Panc1 (cell line): ENCODE results near the gene PRRT1. TPM values are rescaled to one million over a fixed set of nuclear protein-coding genes. Genes with fewer than 3 reads are reported as not detected.

Experiments used
- ATAC-seq: fragments of 200-7000 bp; cut with Tn5 transposase; 2 replicates; pipeline ENCODE4 v1.9.1; 2020; ENCODE audit warnings: mild to moderate bottlenecking, moderate library complexity
- BruUV-seq: library from RNA; stranded (reverse); fragments of 400-500 nt; replicated peaks from 2 replicates; lab custom pipeline; 2021; lab: Mats Ljungman, UMichigan
- CTCF ChIA-PET: fragments of 300-600 bp; sonication (Branson Sonifier 250); formaldehyde crosslinking; loops from one replicate; lab custom pipeline; 2022; ENCODE audit warnings: antibody characterized with exemption; lab: Charles Lee
- POLR2A ChIA-PET: fragments of 300-600 bp; sonication (Branson Sonifier 250); formaldehyde crosslinking; loops from one replicate; lab custom pipeline; 2022; ENCODE audit warnings: antibody characterized with exemption; lab: Charles Lee
- DNase-seq: peaks from one replicate; pipeline ENCODE4 v3.0.0-alpha.2; 2010; ENCODE audit warnings: low read depth, low spot score
- H3K27ac ChIP-seq: 2 replicates; pipeline ENCODE4 v1.5.1; 2011; ENCODE audit warnings: mild to moderate bottlenecking, low read length, inconsistent platforms
- H3K27me3 ChIP-seq: fragments of 200-500 bp; sonication (Bioruptor generic); 2 replicates; pipeline ENCODE4 v1.6.0; 2014; ENCODE audit warnings: low read length, inconsistent platforms; ENCODE audit not compliant: control insufficient read depth, insufficient read depth
- H3K36me3 ChIP-seq: fragments of 200-500 bp; sonication (Bioruptor generic); 2 replicates; pipeline ENCODE4 v1.5.1; 2014; ENCODE audit warnings: inconsistent platforms, mild to moderate bottlenecking, low read length, moderate library complexity; ENCODE audit not compliant: control insufficient read depth, insufficient read depth
- H3K4me1 ChIP-seq: 2 replicates; pipeline ENCODE4 v1.5.1; 2011; ENCODE audit warnings: inconsistent platforms, mild to moderate bottlenecking, low read length, moderate library complexity; ENCODE audit not compliant: control insufficient read depth, insufficient read depth
- H3K4me3 ChIP-seq, 2 experiments: 2 replicates each; pipeline ENCODE4 v1.5.1; 2011 to 2012; ENCODE audit warnings: low read depth in 2 of 2, low read length in 2 of 2, mild to moderate bottlenecking in 2 of 2, inconsistent platforms in 1 of 2, moderate library complexity in 1 of 2
- H3K9me3 ChIP-seq: fragments of 200-500 bp; sonication (Bioruptor generic); 2 replicates; pipeline ENCODE4 v1.5.1; 2014; ENCODE audit warnings: low read depth, mild to moderate bottlenecking, inconsistent platforms, low read length, moderate library complexity; ENCODE audit not compliant: control insufficient read depth, insufficient read depth
- CTCF ChIP-seq: fragments of 450-650 bp; IDR thresholded peaks from 2 replicates; pipeline ENCODE4 v1.5.1; 2017; ENCODE audit warnings: mild to moderate bottlenecking
- POLR2AphosphoS5 ChIP-seq: IDR thresholded peaks from 2 replicates; pipeline ENCODE4 v1.6.1; 2012; ENCODE audit warnings: mild to moderate bottlenecking, low read depth, low read length, moderate library complexity
- REST ChIP-seq, 2 experiments: IDR thresholded peaks; 2 replicates each; pipeline ENCODE4 v1.6.1; 2011 to 2012; ENCODE audit warnings: low read depth in 2 of 2, control low read depth in 1 of 2, low read length in 1 of 2, mild to moderate bottlenecking in 1 of 2, moderate library complexity in 1 of 2; ENCODE audit not compliant: insufficient read depth in 1 of 2
- SIN3A ChIP-seq: IDR thresholded peaks from 2 replicates; pipeline ENCODE4 v1.6.1; 2012; ENCODE audit warnings: low read depth, mild to moderate bottlenecking, low read length, moderate library complexity, borderline replicate concordance; ENCODE audit not compliant: insufficient read depth
- TCF7L2 ChIP-seq: IDR thresholded peaks from 2 replicates; pipeline ENCODE4 v1.6.1; 2011; ENCODE audit warnings: mild to moderate bottlenecking, low read depth, low read length, inconsistent platforms
- in situ Hi-C: cut with HindIII; loops from 2 replicates; pipeline ENCODE4 v1.10.0; 2016; ENCODE audit warnings: low sequenced_read_pairs, low pct_unique_long_range_greater_than_20kb
- intact Hi-C: fragments of 100-400 bp; cut with micrococcal nuclease; formaldehyde crosslinking; loops from one replicate; pipeline ENCODE4 v1.10.0; 2022; ENCODE audit not compliant: unreplicated experiment
- total RNA-seq: library from RNA; stranded (reverse); gene quantifications from one replicate; pipeline ENCODE4 v1.2.1, GENCODE V29; 2021; ENCODE audit not compliant: unreplicated experiment

PRRT1 gene
- total RNA-seq, 1 experiment from 2014 or later, result 1.3 TPM

- intact Hi-C loops (no loop called here), in situ Hi-C loops (no loop called here)
- TF ChIP-seq POLR2AphosphoS5 (no peak), CTCF (no peak), REST (IDR thresholded peaks at IDR 0.05; ENCODE audit: insufficient read depth in 1 of 2, low read depth in 2 of 2, low read length in 1 of 2) (no peak), SIN3A (no peak), TCF7L2 (no peak)
- Histone ChIP-seq H3K9me3 (no peaks in the 10 kb centered on the region), H3K27me3 (no peaks in the 10 kb centered on the region), H3K4me3 (no peak overlapping the region), H3K36me3 (no peaks in the 10 kb centered on the region), H3K4me1 (no peaks in the 10 kb centered on the region), H3K27ac (no peak overlapping the region)
- CTCF ChIA-PET, result no interaction called here
- no peak for ATAC-seq
- BruUV-seq, result no TSS peak
- no peak for DNase-seq
- POLR2A ChIA-PET, result interaction anchor here (0.6 kb wide), 1 partner anchor 1136 kb away, joined by 8 read pairs; no protein-coding TSS in a partner anchor
Observed at GRCh38 chr6:32140420-32141046, 11.2 kb downstream of the PRRT1 start.

- Histone ChIP-seq H3K9me3 (no peaks in the 10 kb centered on the region), H3K36me3 (no peaks in the 10 kb centered on the region), H3K27ac (no peak overlapping the region), H3K4me1 (no peaks in the 10 kb centered on the region), H3K4me3 (no peak overlapping the region), H3K27me3 (no peaks in the 10 kb centered on the region)
- no peak for TF ChIP-seq POLR2AphosphoS5
- no peak for TF ChIP-seq REST (IDR thresholded peaks at IDR 0.05; ENCODE audit: insufficient read depth in 1 of 2, low read depth in 2 of 2, low read length in 1 of 2)
- TF ChIP-seq TCF7L2, result no peak
- no peak for TF ChIP-seq SIN3A
- no peak for TF ChIP-seq CTCF
- in situ Hi-C loops, result no loop called here
- ChIA-PET CTCF (no interaction called here), POLR2A (no interaction called here)
- BruUV-seq, result no TSS peak
- intact Hi-C loops, result no loop called here
- no peak for ATAC-seq
- DNase-seq, result no peak
Observed at GRCh38 chr6:32139590-32139989, 12.1 kb downstream of the PRRT1 start.
